HepG2 (cell line): Measurements from ENCODE around the gene ZSWIM7. TPM values are rescaled to one million over a fixed set of nuclear protein-coding genes. Genes with fewer than 3 reads are reported as not detected.

Source experiments
- ARID5B ChIP-seq: IDR thresholded peaks from 2 replicates; pipeline ENCODE4 v1.4.0; 2020; ENCODE audit warnings: mild to moderate bottlenecking, missing genetic modification reagents
- FOSL1 ChIP-seq: sonication (generic); formaldehyde crosslinking; IDR thresholded peaks from 2 replicates; pipeline ENCODE4 v1.9.0; 2021; ENCODE audit warnings: missing genetic modification reagents, borderline replicate concordance
- GTF3A ChIP-seq: sonication (generic); formaldehyde crosslinking; conservative IDR thresholded peaks from 2 replicates; pipeline ENCODE4 v1.4.0; 2020; ENCODE audit warnings: mild to moderate bottlenecking, missing genetic modification reagents
- HNRNPK ChIP-seq: fragments of 200-400 bp; formaldehyde crosslinking; IDR thresholded peaks from 2 replicates; pipeline ENCODE4 v1.6.1; 2018; ENCODE audit warnings: low read length, low read depth, moderate library complexity, mild to moderate bottlenecking; ENCODE audit not compliant: poor library complexity, severe bottlenecking
- IRF1 ChIP-seq: sonication (generic); formaldehyde crosslinking; IDR thresholded peaks from 2 replicates; pipeline ENCODE4 v1.4.0; 2020; ENCODE audit warnings: low read depth, mild to moderate bottlenecking, missing genetic modification reagents
- JDP2 ChIP-seq: sonication (generic); formaldehyde crosslinking; IDR thresholded peaks from 2 replicates; pipeline ENCODE4 v1.8.1; 2022; ENCODE audit warnings: missing genetic modification reagents, borderline replicate concordance
- MXD4 ChIP-seq: IDR thresholded peaks from 2 replicates; pipeline ENCODE4 v1.6.1; 2016; ENCODE audit warnings: mild to moderate bottlenecking, missing biosample characterization, missing genetic modification reagents
- RFXAP ChIP-seq: sonication (generic); formaldehyde crosslinking; IDR thresholded peaks from 2 replicates; pipeline ENCODE4 v1.4.0; 2020; ENCODE audit warnings: missing genetic modification reagents, borderline replicate concordance
- RXRA ChIP-seq: sonication (generic); formaldehyde crosslinking; IDR thresholded peaks from 2 replicates; pipeline ENCODE4 v1.5.1; 2020; ENCODE audit warnings: missing genetic modification reagents
- TFAP4 ChIP-seq: sonication (generic); IDR thresholded peaks from 2 replicates; pipeline ENCODE4 v1.6.1; 2016; ENCODE audit warnings: low read depth, borderline replicate concordance
- THRA ChIP-seq: sonication (generic); formaldehyde crosslinking; IDR thresholded peaks from 2 replicates; pipeline ENCODE4 v1.4.0; 2020; ENCODE audit warnings: missing genetic modification reagents, borderline replicate concordance
- YEATS4 ChIP-seq: sonication (generic); formaldehyde crosslinking; IDR thresholded peaks from 2 replicates; pipeline ENCODE4 v1.4.0; 2020; ENCODE audit warnings: missing genetic modification reagents, borderline replicate concordance
- ZBTB44 ChIP-seq: sonication (generic); formaldehyde crosslinking; IDR thresholded peaks from 2 replicates; pipeline ENCODE4 v1.4.0; 2020; ENCODE audit warnings: missing genetic modification reagents
- ZEB1 ChIP-seq: IDR thresholded peaks from 2 replicates; pipeline ENCODE4 v1.6.1; 2012; ENCODE audit warnings: mild to moderate bottlenecking, low read depth, inconsistent platforms; ENCODE audit not compliant: insufficient replicate concordance
- ZFP62 ChIP-seq: sonication (generic); formaldehyde crosslinking; IDR thresholded peaks from 2 replicates; pipeline ENCODE4 v1.4.0; 2020; ENCODE audit warnings: missing genetic modification reagents
- ZNF552 ChIP-seq: sonication (generic); formaldehyde crosslinking; IDR thresholded peaks from 2 replicates; pipeline ENCODE4 v1.9.0; 2022; ENCODE audit warnings: missing genetic modification reagents, mild to moderate bottlenecking, borderline replicate concordance
- ZNF564 ChIP-seq: sonication (generic); formaldehyde crosslinking; IDR thresholded peaks from 2 replicates; pipeline ENCODE4 v1.8.1; 2023; ENCODE audit warnings: mild to moderate bottlenecking, missing genetic modification reagents
- ZNF615 ChIP-seq: sonication (generic); formaldehyde crosslinking; IDR thresholded peaks from 2 replicates; pipeline ENCODE4 v1.5.0; 2020; ENCODE audit warnings: mild to moderate bottlenecking, missing genetic modification reagents, borderline replicate concordance
- ZSCAN30 ChIP-seq: sonication (generic); formaldehyde crosslinking; IDR thresholded peaks from 2 replicates; pipeline ENCODE4 v1.5.0; 2020; ENCODE audit warnings: mild to moderate bottlenecking, missing genetic modification reagents
- polyA plus RNA-seq, 8 experiments: library from polyadenylated mRNA; depleted of rRNA in 3 of 8; stranded (reverse) in 7 of 8; unstranded in 1 of 8; fragments of >200 nt; fragmentation: Illumina TruSeq in 4 of 8; extraction: Trizol in 4 of 8; gene quantifications; 2 replicates each; pipeline versions ENCODE4 v1.2.1 to v1.2.3, GENCODE V29; 2011 to 2016; ENCODE audit warnings: low read depth in 4 of 8, missing spikeins in 1 of 8, mixed read lengths in 1 of 8; ENCODE audit not compliant: insufficient read depth in 1 of 8
- total RNA-seq, 5 experiments: library from RNA; depleted of rRNA; stranded (reverse); fragments of >200 nt; fragmentation: Illumina TruSeq; extraction: Trizol; gene quantifications; 2 replicates each; pipeline ENCODE4 v1.2.3, GENCODE V29; 2016; ENCODE audit warnings: low read depth in 1 of 5

The ZSWIM7 gene
- total and polyA plus RNA-seq, 2 of the 13 experiments (the other 11 are each of a cell fraction or from before 2014, with no cell fraction given), result 13.1 to 28.1 TPM

- TF ChIP-seq HNRNPK (no peak), ZNF552 (CRISPR knock-in tag) (peak; percentile 27; the same call in 1 of the 2 replicates), GTF3A (CRISPR knock-in tag) (0 out of 2 replicates have a peak, but pooled peaks have one; percentile 42), ZNF564 (0 out of 2 replicates have a peak, but pooled peaks have one; percentile 74), ARID5B (CRISPR knock-in tag) (peak; percentile 16; the same call in 1 of the 2 replicates), MXD4 (CRISPR knock-in tag) (no peak; the same call in 1 of the 2 replicates), ZNF615 (CRISPR knock-in tag) (no peak), ZBTB44 (no peak), YEATS4 (CRISPR knock-in tag) (peak; percentile 92), THRA (CRISPR knock-in tag) (peak; percentile 11; the same call in 1 of the 2 replicates), TFAP4 (peak; percentile 70; the same call in 1 of the 2 replicates), RFXAP (no peak; the same call in 1 of the 2 replicates), JDP2 (CRISPR knock-in tag) (no peak), ZEB1 (no peak), RXRA (CRISPR knock-in tag) (peak; percentile 64), FOSL1 (CRISPR knock-in tag) (no peak), ZSCAN30 (CRISPR knock-in tag) (no peak), IRF1 (no peak), ZFP62 (CRISPR knock-in tag) (no peak)
Measured at GRCh38 chr17:15944759-15945526, 54.6 kb downstream of the ZSWIM7 start, which contains the start of gene ADORA2B (continued).
